H54 (cell line): ENCODE measurements around the gene RHOJ.

Experiments used
- DNase-seq: peaks from one replicate; pipeline ENCODE4 v3.0.0; 2011; ENCODE audit warnings: low spot score, mixed read lengths; ENCODE audit not compliant: insufficient read length
- FAIRE-seq: peaks from 3 replicates; lab custom pipeline; 2011; peaks lifted over from hg19 to GRCh38; lab: Jason Lieb, UNC
- POLR2A ChIP-seq: IDR thresholded peaks from 2 replicates; pipeline ENCODE4 v1.6.1; 2011; ENCODE audit warnings: low read depth, mild to moderate bottlenecking, low read length

The RHOJ gene

GRCh38 chr14:63223596-63223995, 19.4 kb downstream of the RHOJ start:
- no peak for DNase-seq
- no peak for FAIRE-seq
- no peak for TF ChIP-seq POLR2A

- no peak for FAIRE-seq
- DNase-seq = no peak
- no peak for TF ChIP-seq POLR2A
These were observed 20.0 kb downstream of the RHOJ start for GRCh38 chr14:63224196-63224595.

- FAIRE-seq (no peak), DNase-seq (no peak)
- TF ChIP-seq POLR2A = no peak
These were observed 24.0 kb downstream of the RHOJ start for GRCh38 chr14:63228217-63228616.

DNA sequence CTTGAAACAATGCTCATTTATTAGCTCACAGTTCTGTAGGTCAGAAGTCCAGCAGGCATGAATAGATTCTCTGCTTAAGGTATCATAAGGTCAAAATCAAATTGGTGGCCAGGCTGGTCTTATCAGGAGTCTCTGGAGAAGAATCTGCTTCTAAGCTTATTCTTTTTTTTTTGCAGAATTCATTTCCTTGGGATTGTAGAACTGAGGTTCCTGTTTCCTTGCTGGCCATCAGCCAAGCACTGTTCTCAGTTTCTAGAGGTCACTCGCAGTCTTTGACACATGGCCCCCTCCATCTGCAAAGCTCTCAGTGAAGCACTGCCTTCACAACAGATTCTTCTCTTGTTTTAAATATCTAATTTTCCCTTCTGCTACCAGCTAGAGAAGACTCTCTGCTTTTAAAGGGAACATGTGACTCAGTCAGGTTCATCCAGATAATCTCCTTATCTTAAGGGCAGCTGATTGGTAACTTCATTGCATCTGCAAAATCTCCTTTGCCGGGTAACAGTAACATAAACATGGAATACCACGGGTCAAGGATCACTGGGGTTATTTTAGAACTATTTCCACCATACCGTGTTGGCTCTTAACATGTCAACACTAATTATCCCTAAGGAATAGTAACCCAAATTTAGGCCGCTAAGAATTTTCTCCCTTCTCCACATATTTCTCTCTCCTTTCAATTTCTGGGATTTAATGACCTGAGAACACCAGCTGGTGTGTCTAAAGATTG, 25.3 kb downstream of the RHOJ start:
- no peak for FAIRE-seq

GRCh38 chr14:63231766-63232165, 27.5 kb downstream of the RHOJ start:
- no peak for DNase-seq
- no peak for TF ChIP-seq POLR2A
- no peak for FAIRE-seq

More for the DNA sequence above, 25.3 kb downstream of the RHOJ start:
- no peak for TF ChIP-seq POLR2A
- no peak for DNase-seq

DNA sequence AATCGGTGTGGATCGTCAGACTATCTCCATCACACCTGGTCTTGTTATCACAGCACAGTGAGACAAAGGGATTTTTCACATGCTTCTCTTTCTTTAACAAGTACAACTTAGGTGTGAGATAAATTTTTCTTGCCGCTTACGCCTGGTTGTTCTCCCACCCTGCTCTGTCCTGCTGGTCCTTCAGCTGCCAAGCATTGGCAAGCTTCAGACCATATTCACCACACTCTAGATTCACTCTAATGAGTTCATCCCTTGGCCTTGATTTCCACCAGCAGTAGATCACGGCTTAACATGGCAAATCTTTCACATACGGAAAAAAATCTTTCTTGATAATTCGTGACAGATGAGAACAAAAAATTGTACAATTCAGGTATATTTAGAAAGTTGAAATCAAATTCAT, 33.5 kb downstream of the RHOJ start:
- DNase-seq (no peak), FAIRE-seq (no peak)
- TF ChIP-seq POLR2A = no peak

- FAIRE-seq = no peak
- no peak for TF ChIP-seq POLR2A
These were observed 36.0 kb downstream of the RHOJ start for GRCh38 chr14:63240221-63240620.

DNA sequence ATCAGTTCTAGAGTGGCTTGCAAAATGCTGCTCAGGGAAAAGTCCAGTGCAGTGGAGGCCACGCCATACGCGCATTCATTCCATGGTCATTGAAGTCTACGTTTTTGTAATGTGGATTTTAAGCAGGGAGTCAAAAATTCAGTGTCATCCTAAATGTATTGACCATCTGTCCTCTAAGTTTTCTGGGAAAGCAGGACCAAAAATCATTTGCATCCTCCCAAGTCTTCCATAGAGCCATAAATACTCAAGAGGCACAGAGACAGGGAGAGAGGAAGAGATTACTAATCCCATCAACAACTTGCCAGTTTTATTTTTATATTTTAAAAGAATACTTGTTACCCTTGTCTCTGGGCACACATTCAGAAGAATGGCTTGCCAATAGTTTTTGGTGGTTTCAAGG, 36.9 kb downstream of the RHOJ start:
- TF ChIP-seq POLR2A = no peak
- DNase-seq (no peak), FAIRE-seq (no peak)

More at GRCh38 chr14:63240221-63240620, 36.0 kb downstream of the RHOJ start:
- no peak for DNase-seq

DNA sequence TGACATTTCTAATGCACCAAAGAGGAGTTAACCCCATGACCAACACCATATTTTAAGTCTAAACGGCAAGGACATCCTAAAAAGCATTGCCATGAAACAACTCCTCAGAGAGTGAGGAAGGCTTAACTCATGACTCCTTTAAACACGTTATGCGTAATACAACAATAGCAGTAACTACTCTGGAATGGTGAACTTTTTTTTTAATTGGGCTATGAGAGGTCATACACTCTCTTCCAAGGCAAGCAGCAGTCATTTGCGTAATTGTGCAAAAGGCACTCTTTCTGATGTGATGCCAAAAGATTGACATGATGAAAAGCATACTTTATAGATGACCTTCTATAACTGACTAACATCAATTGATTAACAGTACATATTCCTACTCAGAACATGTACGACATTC, 39.4 kb downstream of the RHOJ start:
- FAIRE-seq (no peak), DNase-seq (no peak)
- no peak for TF ChIP-seq POLR2A

GRCh38 chr14:63245893-63246292, 41.6 kb downstream of the RHOJ start:
- no peak for FAIRE-seq
- no peak for TF ChIP-seq POLR2A
- DNase-seq = no peak

DNA sequence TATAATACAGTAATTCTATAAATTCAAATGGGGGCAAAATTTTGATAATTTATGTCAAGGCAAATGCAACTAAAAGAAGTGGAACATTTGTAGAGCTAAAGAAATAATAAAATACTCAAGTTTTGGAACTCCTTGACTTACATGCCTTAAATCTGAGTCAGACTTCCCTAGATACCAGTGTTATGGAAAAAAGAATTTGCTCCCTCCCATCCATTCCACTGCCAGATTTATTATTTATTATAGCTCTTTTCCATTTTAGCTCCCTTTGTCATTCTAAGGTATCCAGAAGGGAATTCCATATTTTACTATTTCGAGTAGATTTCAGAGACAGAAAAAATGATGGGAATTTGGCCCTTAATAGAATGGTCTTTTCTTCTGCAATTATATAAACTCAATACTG, 44.0 kb downstream of the RHOJ start:
- no peak for TF ChIP-seq POLR2A
- FAIRE-seq = no peak

GRCh38 chr14:63249092-63249491, 44.8 kb downstream of the RHOJ start:
- no peak for TF ChIP-seq POLR2A
- DNase-seq (no peak), FAIRE-seq (no peak)

More for the DNA sequence above, 44.0 kb downstream of the RHOJ start:
- DNase-seq = no peak

GRCh38 chr14:63257299-63257698, 53.1 kb downstream of the RHOJ start:
- FAIRE-seq = no peak
- no peak for DNase-seq
- TF ChIP-seq POLR2A = no peak

- no peak for TF ChIP-seq POLR2A
- FAIRE-seq = no peak
- DNase-seq = no peak
These were observed 58.2 kb downstream of the RHOJ start for GRCh38 chr14:63262446-63262845.

DNA sequence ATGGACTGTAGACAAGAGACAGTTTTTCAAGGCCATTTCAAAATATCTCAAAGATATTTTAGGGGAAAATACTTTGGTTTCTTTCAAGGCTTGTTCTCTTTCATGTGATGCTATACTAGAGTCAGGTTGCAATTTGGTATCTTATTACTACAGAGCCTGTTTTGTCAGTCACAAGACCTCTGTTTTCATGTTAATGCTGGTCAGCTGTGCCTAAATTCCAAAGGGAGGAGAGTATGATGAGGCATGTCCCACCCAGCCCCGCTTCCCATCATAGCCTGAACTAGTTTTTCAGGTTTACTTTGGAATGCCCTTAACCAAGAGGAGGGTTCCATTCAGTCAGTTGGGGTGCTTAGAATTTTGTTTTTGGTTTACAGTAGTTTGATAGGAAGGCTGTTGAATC, 61.9 kb downstream of the RHOJ start:
- no peak for DNase-seq
- no peak for TF ChIP-seq POLR2A
- FAIRE-seq = no peak

DNA sequence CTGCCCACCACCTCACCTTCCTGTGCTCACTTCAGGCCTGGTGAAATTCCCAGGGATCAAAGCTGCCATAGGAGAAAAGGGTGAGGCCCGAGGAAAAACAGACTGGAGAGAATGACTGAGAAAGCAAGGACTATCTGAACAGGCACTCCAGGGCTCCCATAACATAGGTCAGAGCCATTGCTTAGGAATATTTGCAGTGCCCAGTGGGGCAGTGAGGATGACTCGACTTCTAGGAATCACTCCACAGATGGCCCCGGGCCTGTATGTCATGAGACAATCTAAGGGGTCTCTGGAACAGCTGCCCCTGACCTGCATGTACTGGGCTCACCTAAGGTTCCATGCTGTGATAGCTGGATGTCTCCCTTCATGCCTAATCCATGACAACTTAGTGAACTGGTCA, 62.9 kb downstream of the RHOJ start:
- DNase-seq = no peak
- no peak for TF ChIP-seq POLR2A

More for the DNA sequence above, 62.9 kb downstream of the RHOJ start:
- FAIRE-seq = no peak
